GM19372 (cell line): Measurements from ENCODE around the gene TRPV5.

Source experiments
- ATAC-seq: cut with Tn5 transposase; IDR thresholded peaks from one replicate; pipeline ENCODE4 v1.9.1; 2021; ENCODE audit warnings: mild to moderate bottlenecking, low read depth, moderate library complexity; ENCODE audit not compliant: unreplicated experiment

TRPV5 gene

GRCh38 chr7:142913051-142913450, 20.5 kb downstream of the TRPV5 start:
- ATAC-seq: no peak

GRCh38 chr7:142910481-142910880, 23.1 kb downstream of the TRPV5 start:
- no peak for ATAC-seq

- no peak for ATAC-seq
Observed at GRCh38 chr7:142910031-142910433, 23.5 kb downstream of the TRPV5 start.

- ATAC-seq: peak; percentile 61
Observed at GRCh38 chr7:142908921-142909890, 24.3 kb downstream of the TRPV5 start.

GRCh38 chr7:142908290-142908689, 25.3 kb downstream of the TRPV5 start:
- ATAC-seq: no peak

GRCh38 chr7:142906643-142907042, 26.9 kb downstream of the TRPV5 start:
- no peak for ATAC-seq

- no peak for ATAC-seq
Observed at GRCh38 chr7:142905759-142906158, 27.8 kb downstream of the TRPV5 start.

GRCh38 chr7:142904128-142904527, 29.4 kb downstream of the TRPV5 start:
- no peak for ATAC-seq

- ATAC-seq: no peak
Observed at GRCh38 chr7:142901426-142902259, 31.9 kb downstream of the TRPV5 start.

- no peak for ATAC-seq
Observed at GRCh38 chr7:142899661-142900060, 33.9 kb downstream of the TRPV5 start.

- ATAC-seq: no peak
Observed at GRCh38 chr7:142898377-142899170, 35.0 kb downstream of the TRPV5 start.

- ATAC-seq: no peak
Observed at GRCh38 chr7:142897691-142898090, 35.9 kb downstream of the TRPV5 start.

GRCh38 chr7:142896741-142897379, 36.7 kb downstream of the TRPV5 start:
- no peak for ATAC-seq

GRCh38 chr7:142896151-142896550, 37.4 kb downstream of the TRPV5 start:
- ATAC-seq: no peak

GRCh38 chr7:142894985-142895593, 38.5 kb downstream of the TRPV5 start:
- no peak for ATAC-seq

GRCh38 chr7:142894112-142894984, 39.2 kb downstream of the TRPV5 start:
- no peak for ATAC-seq

GRCh38 chr7:142892951-142893350, 40.6 kb downstream of the TRPV5 start:
- no peak for ATAC-seq

GRCh38 chr7:142891490-142892082, 42.0 kb downstream of the TRPV5 start:
- no peak for ATAC-seq
